Measurements from ENCODE around the gene HSD17B4.
A peak's percentile ranks its signal among the peaks of the same experiment; 100 is the strongest.

HSD17B4 gene

GRCh38 chr5:119452373-119453039 lies at the start of gene HSD17B4:
TSS of gene HSD17B4 (plus strand) at chr5:119452497. CDS start at chr5:119452576, 79 bp downstream.
- peak within 1 kb of the TSS; percentile 73 for H3K4me3 ChIP-seq (ENCODE audit: low read depth, low read length)
- TF ChIP-seq CTCF (IDR thresholded peaks at IDR 0.05; ENCODE audit: insufficient read depth, low read depth, low read length, missing control alignments): no peak
- DNase-seq (ENCODE audit: low read depth): peak; percentile 91

- no peak overlapping the region for H3K4me3 ChIP-seq (ENCODE audit: low read depth, low read length)
- no peak for DNase-seq (ENCODE audit: low read depth)
- TF ChIP-seq CTCF (IDR thresholded peaks at IDR 0.05; ENCODE audit: insufficient read depth, low read depth, low read length, missing control alignments): no peak
Measured at GRCh38 chr5:119402555-119402954, 49.7 kb upstream of the HSD17B4 start.

GRCh38 chr5:119404033-119404432 lies 48.3 kb upstream of the HSD17B4 start:
- no peak for TF ChIP-seq CTCF (IDR thresholded peaks at IDR 0.05; ENCODE audit: insufficient read depth, low read depth, low read length, missing control alignments)
- H3K4me3 ChIP-seq (ENCODE audit: low read depth, low read length): no peak overlapping the region
- DNase-seq (ENCODE audit: low read depth): no peak

GRCh38 chr5:119405419-119405818 lies 46.9 kb upstream of the HSD17B4 start:
- no peak for TF ChIP-seq CTCF (IDR thresholded peaks at IDR 0.05; ENCODE audit: insufficient read depth, low read depth, low read length, missing control alignments)
- no peak overlapping the region for H3K4me3 ChIP-seq (ENCODE audit: low read depth, low read length)
- DNase-seq (ENCODE audit: low read depth): no peak

- TF ChIP-seq CTCF (IDR thresholded peaks at IDR 0.05; ENCODE audit: insufficient read depth, low read depth, low read length, missing control alignments): no peak
- H3K4me3 ChIP-seq (ENCODE audit: low read depth, low read length): no peak overlapping the region
- DNase-seq (ENCODE audit: low read depth): no peak
Measured at GRCh38 chr5:119406551-119407110, 45.7 kb upstream of the HSD17B4 start.

GRCh38 chr5:119409235-119409815 lies 43.0 kb upstream of the HSD17B4 start:
- peak; percentile 72 for DNase-seq (ENCODE audit: low read depth)
- peak; percentile 17 for TF ChIP-seq CTCF (IDR thresholded peaks at IDR 0.05; ENCODE audit: insufficient read depth, low read depth, low read length, missing control alignments)
- H3K4me3 ChIP-seq (ENCODE audit: low read depth, low read length): no peak overlapping the region

Measured in GM12865 (cell line).